Suprapubic skin (tissue), 4 donors: ENCODE data around the gene TMX2.

Experiments
- CTCF ChIP-seq, 2 donors: fragments of 200-600 bp in 1 of 2; fragments of 450-650 bp in 1 of 2; sonication (generic) in 1 of 2; IDR thresholded peaks; one replicate each; pipeline ENCODE4 v1.5.1; 2016 to 2019; ENCODE audit warnings: antibody characterized with exemption in 2 of 2, mild to moderate bottlenecking in 1 of 2, moderate library complexity in 1 of 2
- POLR2A ChIP-seq, 2 donors: fragments of 450-650 bp; IDR thresholded peaks; one replicate each; pipeline ENCODE4 v1.6.1; 2017; ENCODE audit warnings: antibody characterized with exemption in 2 of 2, mild to moderate bottlenecking in 2 of 2, moderate library complexity in 2 of 2
- POLR2AphosphoS5 ChIP-seq, 3 donors: sonication (generic); formaldehyde crosslinking; IDR thresholded peaks; one replicate each; pipeline ENCODE4 v1.6.1; 2017; ENCODE audit warnings: antibody characterized with exemption in 3 of 3

GRCh38 chr11:57668434-57668782 is 44.0 kb upstream of the TMX2 start:
- TF ChIP-seq POLR2AphosphoS5 (IDR thresholded peaks at IDR 0.05) (no peak), POLR2A (IDR thresholded peaks at IDR 0.05) (no peak), CTCF (IDR thresholded peaks at IDR 0.05) (no peak)
